Mucosa of descending colon (tissue), 3 donors: Measurements from ENCODE around the gene GFRA1. TPM values are rescaled to one million over a fixed set of nuclear protein-coding genes. Genes with fewer than 3 reads are reported as not detected.

Experiments
- ATAC-seq: fragments of 200-7000 bp; cut with Tn5 transposase; one replicate; pipeline ENCODE4 v1.9.1; 2020; ENCODE audit warnings: mild to moderate bottlenecking, moderate library complexity
- DNase-seq, 3 donors: peaks; one replicate each; pipeline ENCODE4 v3.0.0-alpha.2; 2020
- H3K36me3 ChIP-seq: fragments of 200-600 bp; one replicate; pipeline ENCODE4 v1.8.0; 2021; ENCODE audit warnings: low read depth, mild to moderate bottlenecking
- H3K4me1 ChIP-seq: fragments of 200-600 bp; one replicate; pipeline ENCODE4 v1.8.0; 2021; ENCODE audit warnings: low read depth, mild to moderate bottlenecking
- H3K4me3 ChIP-seq: fragments of 200-600 bp; one replicate; pipeline ENCODE4 v1.8.0; 2021; ENCODE audit warnings: mild to moderate bottlenecking
- H3K9me3 ChIP-seq: fragments of 200-600 bp; one replicate; pipeline ENCODE4 v1.8.0; 2021; ENCODE audit warnings: mild to moderate bottlenecking
- CTCF ChIP-seq: fragments of 200-600 bp; IDR thresholded peaks from one replicate; pipeline ENCODE4 v1.8.0; 2022; ENCODE audit warnings: antibody characterized with exemption, mild to moderate bottlenecking
- intact Hi-C, 2 donors: fragments of 100-400 bp; cut with DNase I in 1 of 2; cut with micrococcal nuclease in 1 of 2; formaldehyde crosslinking; loops; one replicate each; pipeline versions ENCODE4 v1.11.0 to v1.11.1; 2022; cut with DNase I, micrococcal nuclease
- total RNA-seq, 3 donors: library from RNA; stranded (reverse); fragmentation: NEBNext Ultra II Directional in 2 of 3; extraction: Animal tissue kit (Norgen Biotek cat#: 25700) in 2 of 3; gene quantifications; one replicate each; pipeline versions ENCODE4 v1.2.1 to v1.2.4, GENCODE V29; 2021 to 2023
- donor health status: DM: no; HTN: no; CAD: no; lungs with moderate emphysema.
- donor health status: DM: no; HTN: no; CAD: no.
- donor health status: DM: no; HTN: yes; CAD: no.

Gene GFRA1
- total RNA-seq, 3 donors from 2014 or later: 2.2 to 32.2 (median 4.1) TPM

DNA sequence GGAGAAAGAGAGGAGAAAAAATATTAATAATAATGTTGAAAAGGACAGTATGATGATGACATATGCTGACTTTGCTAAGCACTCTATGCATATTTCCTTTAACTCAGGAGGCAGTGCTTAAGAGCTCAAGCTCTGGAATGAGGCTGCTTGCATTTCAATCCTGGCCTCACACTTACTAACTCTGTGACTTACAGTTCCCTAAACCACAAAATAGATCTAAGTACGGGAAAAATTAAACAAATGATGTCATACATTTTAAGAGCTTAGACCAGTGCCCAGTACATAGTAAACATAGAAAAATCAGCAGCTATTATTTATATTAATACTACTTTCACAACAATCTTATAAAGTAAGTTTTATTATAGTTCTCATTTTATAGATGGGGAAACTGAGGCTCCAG lies 61.3 kb downstream of the GFRA1 start:
- H3K36me3 ChIP-seq: no peaks in the 10 kb centered on the region
- no peaks in the 10 kb centered on the region for H3K9me3 ChIP-seq
- intact Hi-C loops: no loop called here
- TF ChIP-seq CTCF: no peak
- no peak overlapping the region for H3K4me3 ChIP-seq
- ATAC-seq (no peak), DNase-seq (no peak)
- H3K4me1 ChIP-seq: no peaks in the 10 kb centered on the region

- H3K4me1 ChIP-seq: no peaks in the 10 kb centered on the region
- TF ChIP-seq CTCF: no peak
- intact Hi-C loops: no loop called here
- H3K9me3 ChIP-seq: no peaks in the 10 kb centered on the region
- no peak overlapping the region for H3K4me3 ChIP-seq
- DNase-seq (no peak), ATAC-seq (no peak)
- no peaks in the 10 kb centered on the region for H3K36me3 ChIP-seq
Observed at GRCh38 chr10:116210588-116211346, 62.2 kb downstream of the GFRA1 start.

DNA sequence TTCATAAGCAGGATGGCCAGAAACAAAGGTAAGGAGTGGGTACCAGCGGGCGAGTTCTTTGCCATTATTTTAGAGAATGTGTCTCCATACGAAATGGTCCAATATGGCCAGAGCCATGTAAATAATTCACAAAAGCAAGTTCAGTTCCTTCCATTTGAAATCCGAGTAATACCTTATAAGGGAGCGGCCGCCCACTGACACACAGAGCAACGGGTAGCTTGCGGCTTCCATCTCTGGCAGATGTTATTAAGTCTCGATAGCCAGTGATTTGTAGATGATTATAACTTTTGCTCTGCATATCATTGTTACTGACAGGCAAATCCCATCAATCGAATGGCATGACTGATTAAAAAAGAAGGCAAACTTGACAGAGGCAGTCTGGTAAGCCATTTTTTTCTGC lies 63.2 kb downstream of the GFRA1 start:
- H3K9me3 ChIP-seq: no peaks in the 10 kb centered on the region
- TF ChIP-seq CTCF: no peak
- no peak overlapping the region for H3K4me3 ChIP-seq
- DNase-seq: no peak
- no peak for ATAC-seq
- no peaks in the 10 kb centered on the region for H3K4me1 ChIP-seq
- no peaks in the 10 kb centered on the region for H3K36me3 ChIP-seq
- intact Hi-C loops: no loop called here

GRCh38 chr10:116208956-116209567 lies 63.9 kb downstream of the GFRA1 start:
- intact Hi-C loops: no loop called here
- H3K9me3 ChIP-seq: no peaks in the 10 kb centered on the region
- H3K4me3 ChIP-seq: no peak overlapping the region
- no peaks in the 10 kb centered on the region for H3K4me1 ChIP-seq
- DNase-seq (no peak), ATAC-seq (no peak)
- TF ChIP-seq CTCF: no peak
- no peaks in the 10 kb centered on the region for H3K36me3 ChIP-seq

DNA sequence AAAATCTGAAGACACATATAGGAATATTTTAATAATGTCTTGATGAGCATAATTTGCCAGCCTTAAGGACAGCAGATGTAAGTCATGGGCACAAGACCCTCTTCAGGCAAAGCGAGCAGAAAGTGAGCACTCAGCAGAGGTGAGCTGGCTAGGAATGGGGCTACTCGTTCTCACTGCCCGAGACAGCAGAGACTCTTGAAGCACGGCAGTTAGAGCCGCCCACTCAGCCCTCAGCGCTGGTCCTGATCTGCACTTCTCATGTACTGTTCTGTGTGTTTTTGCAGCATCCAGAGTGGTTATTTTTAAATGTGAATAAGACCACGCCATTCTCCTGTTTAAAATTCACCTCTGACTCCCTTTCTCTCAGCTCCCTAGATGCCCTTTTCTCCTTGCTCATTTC lies 65.3 kb downstream of the GFRA1 start:
- Histone ChIP-seq H3K9me3 (no peaks in the 10 kb centered on the region), H3K4me3 (no peak overlapping the region), H3K36me3 (no peaks in the 10 kb centered on the region), H3K4me1 (no peaks in the 10 kb centered on the region)
- no peak for TF ChIP-seq CTCF
- DNase-seq (no peak), ATAC-seq (no peak)
- intact Hi-C loops: no loop called here
